T-helper 2 cell treated with Interferon-gamma antibody and Interleukin-4, amounts not matched to agents 100 ng/mL and 5 ng/mL, for 36 hours (primary cell): ENCODE data around the gene C1orf35. TPM values are rescaled to one million over a fixed set of nuclear protein-coding genes. Genes with fewer than 3 reads are reported as not detected.

Experiments used
- intact Hi-C: fragments of 100-400 bp; cut with micrococcal nuclease; formaldehyde crosslinking; loops from one replicate; pipeline ENCODE4 v1.15.1; 2023
- total RNA-seq: library from RNA; stranded (reverse); gene quantifications from 2 replicates; pipeline ENCODE4 v1.2.3, GENCODE V29; 2022

Gene C1orf35
- total RNA-seq, 1 donor from 2014 or later = 18.8 TPM

DNA sequence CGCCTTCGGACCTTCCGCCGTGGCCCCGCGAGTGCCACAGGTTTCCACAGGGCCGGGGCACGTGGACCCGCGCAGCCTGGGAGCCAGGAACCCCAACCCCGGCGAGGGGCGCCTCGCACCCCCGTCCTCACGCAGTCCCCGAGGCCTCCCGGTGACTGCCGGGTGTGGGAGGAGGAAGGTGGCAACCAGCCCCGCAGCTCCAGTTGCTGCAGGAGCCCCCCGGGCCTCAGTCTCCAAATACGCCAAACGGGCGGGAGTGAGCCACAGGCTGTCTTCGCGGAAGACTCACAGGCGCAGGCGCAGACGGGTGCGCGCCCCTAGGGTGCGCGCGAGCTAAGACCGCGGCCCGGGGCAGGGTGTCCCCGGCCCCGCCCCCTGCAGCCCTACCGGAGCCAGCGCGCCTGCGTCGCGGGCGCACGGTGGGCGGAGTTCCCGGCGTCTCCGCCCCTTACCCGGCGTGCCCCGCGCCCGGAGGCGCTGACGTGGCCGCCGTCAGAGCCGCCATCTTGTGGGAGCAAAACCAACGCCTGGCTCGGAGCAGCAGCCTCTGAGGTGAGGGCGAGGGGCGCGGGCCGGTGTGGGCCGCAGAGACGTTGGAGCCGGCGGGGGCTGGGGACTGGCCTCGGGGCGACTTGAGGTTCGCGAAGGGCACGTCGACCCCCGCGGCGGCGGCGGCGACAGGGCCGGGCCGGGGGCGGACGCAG lies 20.8 kb downstream of the C1orf35 start, which contains the start of gene ARF1:
Gene ARF1 (plus strand): TSS at position 495 of the 704 bp plus-strand sequence. CDS start 14,407 bp downstream, outside the sequence.
- intact Hi-C loops = loop anchor here (1.0 to 5.0 kb wide), 11 partner anchors 21 to 540 kb away; partner anchors contain the start of genes C1orf35, GUK1, JMJD4 and MRPL55

GRCh38 chr1:228081578-228082213 lies 21.4 kb downstream of the C1orf35 start:
- intact Hi-C loops = loop anchor here (1.0 to 5.0 kb wide), 11 partner anchors 22 to 539 kb away; partner anchors contain the start of genes C1orf35, GUK1, JMJD4 and MRPL55

GRCh38 chr1:228081144-228081543 lies 22.0 kb downstream of the C1orf35 start:
- intact Hi-C loops = loop anchor here (5.0 kb wide), 2 partner anchors 376 to 519 kb away; partner anchors contain the start of gene ZNF678

DNA sequence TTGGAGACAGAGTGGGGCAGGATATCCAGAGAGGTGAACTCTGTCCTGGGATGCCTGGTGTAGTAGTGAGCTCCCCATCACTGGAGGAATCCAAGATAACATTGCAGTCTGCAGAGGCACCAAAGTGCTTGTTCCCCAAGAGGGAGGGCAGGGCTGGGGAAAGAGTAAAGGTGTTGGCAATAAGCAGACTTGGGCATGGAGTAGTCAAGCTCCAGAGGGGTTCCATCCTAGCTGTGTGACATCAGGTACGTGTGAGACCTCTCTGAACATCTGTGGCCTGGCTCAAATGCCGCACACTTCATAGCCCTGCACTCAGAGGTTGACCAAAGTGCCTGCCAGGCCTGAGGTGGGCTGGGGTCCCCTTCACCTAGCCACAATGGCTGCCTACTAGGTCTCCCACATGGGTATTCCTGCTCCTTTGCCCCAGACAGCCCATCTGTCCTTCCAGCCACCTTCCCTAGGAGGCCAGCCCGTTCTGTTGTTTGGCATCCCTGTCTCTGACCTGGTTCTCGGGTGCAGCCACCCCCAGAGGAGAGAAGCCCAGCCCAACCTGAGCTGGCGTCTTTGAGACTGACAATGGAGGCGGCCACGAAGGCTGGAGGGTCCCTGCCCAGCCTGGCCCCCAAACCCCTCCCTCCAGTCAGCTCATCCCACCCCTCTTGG lies 23.4 kb downstream of the C1orf35 start:
- intact Hi-C loops = loop anchor here (5.0 kb wide), 2 partner anchors 378 to 517 kb away; partner anchors contain the start of gene ZNF678

GRCh38 chr1:228079013-228079412 lies 24.1 kb downstream of the C1orf35 start:
- intact Hi-C loops = no loop called here

DNA sequence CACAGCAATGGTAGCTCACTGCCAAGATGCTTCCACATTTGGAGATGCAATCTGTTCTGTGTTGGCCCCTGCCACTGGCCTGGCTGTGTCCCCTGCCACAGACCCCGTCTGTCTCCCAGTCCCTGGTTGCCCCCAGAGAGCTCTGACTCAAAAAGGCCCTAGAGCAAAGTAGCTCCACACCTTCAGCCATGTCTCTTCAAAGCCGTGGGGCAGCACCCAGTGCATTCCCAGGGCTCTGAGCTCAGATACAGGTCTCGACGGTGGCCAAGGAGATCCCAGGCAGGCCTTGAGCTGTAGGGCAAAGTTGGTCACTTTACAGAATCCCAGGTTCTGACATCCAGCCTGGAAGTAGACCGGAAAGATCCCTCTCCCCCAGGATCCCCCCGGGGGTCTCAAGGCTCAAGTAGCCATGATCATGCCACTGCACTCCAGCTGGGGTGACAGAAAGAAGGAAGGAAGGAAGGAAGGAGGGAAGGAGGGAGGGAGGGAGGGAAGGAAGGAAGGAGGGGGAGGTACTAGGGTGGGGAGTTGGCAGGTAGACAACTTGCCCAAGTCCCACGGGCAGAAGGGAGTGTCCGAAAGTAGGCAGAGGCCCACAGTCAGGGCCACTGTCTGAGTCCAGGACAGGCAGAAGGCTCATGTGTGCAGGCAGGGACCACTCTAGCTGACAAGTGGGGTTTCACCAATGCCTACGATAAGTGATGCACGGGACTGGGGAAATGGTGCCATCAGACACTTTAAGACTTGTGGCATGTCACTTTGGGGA lies 25.4 kb downstream of the C1orf35 start:
- intact Hi-C loops = no loop called here

DNA sequence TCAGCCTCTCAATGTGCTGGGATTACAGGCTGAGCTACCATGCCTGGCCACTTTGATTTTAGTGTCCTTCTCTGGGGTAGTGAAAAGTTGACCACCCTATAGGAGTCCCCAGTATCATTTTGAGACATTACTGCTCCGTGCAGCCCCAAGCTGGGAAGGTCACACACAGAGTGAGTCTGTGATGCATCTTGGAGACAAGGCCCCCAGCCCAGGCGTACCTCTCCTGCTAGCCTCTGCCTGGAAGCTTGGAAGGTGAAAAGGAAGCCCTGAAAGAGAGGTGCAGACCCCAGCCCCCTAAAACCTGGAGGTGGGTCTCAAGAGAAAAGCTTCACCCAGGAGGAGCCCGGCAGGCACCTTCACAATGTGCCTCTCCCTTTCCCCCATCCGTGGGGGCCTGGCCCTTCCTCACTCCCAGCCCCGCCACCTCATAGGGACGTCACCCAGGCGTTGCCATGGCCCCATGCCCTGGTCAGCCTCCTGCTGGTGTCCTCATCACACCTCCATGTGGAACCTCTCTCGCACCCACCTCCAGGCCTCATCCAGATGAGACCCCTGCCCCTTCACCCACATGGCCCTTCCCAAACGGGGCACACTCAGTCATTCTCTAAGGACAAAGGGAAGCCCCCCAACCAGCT lies 26.2 kb downstream of the C1orf35 start:
- intact Hi-C loops = no loop called here

GRCh38 chr1:228075801-228076271 lies 27.3 kb downstream of the C1orf35 start:
- intact Hi-C loops = no loop called here

DNA sequence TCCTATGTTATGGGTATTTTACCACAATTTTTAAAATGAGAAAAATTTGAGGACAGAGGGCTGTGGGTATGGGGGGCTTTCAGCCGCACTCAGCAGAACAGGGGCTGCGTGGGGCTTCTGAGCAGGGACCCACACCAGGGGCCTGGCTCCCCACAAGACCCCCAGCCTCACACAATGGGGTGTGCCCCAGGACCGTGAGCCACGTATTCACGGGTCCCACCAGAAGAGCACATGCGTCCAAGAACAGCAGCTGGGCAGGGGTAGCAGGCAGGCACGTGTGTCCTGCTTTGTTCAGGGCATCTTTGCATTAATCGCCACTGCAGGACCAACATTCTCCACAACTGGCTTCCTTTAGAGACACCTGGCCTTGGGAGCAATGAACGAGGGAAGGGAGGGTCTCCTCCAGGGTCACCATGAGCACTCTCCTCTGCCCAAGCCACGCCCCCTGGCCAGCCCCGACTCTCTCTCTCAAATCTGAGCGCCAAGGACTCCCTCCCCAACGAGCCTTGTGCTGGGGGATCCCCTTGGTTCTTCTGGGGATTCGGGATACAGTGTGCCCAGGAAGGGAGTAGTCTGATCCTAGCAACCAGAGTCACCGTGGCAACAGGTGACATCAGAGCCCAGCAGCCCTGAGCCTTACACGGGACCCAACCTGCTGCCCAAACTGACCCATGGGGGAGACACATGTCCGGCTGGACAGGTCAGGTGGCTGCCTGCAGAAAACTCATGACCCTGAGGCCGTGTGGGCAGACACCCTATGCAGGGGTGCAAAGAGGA lies 28.0 kb downstream of the C1orf35 start:
- intact Hi-C loops = no loop called here

DNA sequence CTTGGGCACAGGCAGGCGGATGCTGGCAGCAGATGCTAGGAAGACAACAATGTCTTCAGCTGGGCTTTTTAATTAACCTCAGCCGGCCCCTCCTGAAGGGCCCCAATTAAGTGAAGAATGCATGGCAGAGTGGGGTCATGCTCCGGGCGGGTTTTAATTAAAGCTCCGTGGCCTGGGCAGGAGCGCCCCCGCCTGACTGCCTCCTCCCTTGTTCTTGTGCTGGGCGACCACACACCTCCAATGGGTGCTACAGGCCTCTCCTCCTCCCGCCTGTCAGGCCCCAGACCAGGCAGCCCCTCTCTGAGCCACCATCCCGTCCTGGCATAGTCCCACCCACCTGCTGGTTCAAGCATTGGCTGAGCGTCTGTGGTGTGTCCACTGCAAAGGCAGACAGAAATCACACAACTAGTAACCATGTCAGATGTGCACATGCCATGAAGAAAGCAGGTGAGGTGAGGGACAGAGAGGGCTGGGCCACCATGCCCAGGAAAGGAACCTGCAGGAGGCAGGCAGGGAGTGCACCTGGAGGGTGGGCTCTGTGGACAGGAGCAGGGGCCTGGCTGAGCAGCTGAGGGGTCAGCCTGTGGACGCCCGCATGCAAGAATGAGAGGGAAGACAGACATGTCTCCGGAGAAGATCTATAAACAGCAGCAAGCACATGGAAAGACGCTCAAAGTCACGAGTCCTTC lies 29.1 kb downstream of the C1orf35 start:
- intact Hi-C loops = no loop called here

DNA sequence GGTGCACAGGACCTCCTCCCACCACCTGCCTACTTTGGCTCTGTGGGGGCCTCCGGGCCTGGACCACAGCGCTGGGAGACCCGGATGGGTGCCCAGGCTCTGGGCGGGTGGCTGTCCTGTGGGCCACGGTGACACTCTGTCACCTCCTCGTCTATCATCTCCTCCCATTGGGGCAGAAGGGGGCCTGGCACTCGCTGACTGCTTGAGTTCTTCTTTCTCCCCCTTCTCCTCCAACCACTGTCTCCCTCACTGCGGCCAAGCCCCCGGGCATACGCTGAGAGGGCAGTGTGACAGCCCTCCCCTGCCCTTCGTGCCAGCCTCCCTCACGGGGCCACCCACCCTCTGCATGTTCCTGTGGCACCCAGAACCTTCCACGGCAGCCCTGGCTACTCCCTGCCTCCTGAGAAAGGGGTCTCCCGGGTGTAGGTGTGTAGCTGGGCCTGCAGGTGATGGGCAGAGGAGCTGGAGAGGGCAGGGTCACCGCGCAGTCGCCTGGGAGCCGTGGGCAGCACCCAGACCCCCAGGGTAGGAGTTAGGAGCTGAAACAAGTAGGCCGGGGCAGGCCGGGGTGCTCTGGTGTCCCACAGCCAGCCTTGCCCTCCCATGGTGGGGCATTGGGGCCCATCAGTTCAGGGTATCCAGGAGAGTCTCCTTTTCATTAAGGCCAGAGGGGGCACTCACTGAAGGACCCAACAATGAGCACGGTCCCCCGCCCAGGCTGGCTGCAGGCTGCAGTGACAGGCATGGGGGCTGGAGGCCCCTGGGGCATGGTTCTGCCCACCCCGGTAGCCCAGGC lies 29.9 kb downstream of the C1orf35 start:
- intact Hi-C loops = no loop called here

DNA sequence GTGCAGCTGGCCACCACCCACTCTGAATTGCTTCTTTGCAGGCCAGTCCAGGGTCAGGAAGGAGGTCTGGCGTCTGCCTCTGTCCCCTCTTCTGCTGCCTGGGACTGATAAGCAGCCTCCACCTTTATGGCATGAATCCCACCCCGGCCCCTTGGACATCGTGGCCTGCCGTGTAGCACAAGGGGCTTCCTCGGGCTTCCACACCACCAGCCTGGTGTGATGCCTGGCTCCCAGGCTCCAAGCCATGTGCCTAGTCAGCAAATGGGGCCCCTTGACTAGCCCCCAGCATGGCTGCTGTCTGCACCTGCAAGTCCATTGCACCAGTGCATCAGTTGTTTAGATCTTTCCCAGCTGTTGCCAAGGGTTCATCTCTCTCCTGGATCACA lies 30.5 kb downstream of the C1orf35 start:
- intact Hi-C loops = no loop called here

DNA sequence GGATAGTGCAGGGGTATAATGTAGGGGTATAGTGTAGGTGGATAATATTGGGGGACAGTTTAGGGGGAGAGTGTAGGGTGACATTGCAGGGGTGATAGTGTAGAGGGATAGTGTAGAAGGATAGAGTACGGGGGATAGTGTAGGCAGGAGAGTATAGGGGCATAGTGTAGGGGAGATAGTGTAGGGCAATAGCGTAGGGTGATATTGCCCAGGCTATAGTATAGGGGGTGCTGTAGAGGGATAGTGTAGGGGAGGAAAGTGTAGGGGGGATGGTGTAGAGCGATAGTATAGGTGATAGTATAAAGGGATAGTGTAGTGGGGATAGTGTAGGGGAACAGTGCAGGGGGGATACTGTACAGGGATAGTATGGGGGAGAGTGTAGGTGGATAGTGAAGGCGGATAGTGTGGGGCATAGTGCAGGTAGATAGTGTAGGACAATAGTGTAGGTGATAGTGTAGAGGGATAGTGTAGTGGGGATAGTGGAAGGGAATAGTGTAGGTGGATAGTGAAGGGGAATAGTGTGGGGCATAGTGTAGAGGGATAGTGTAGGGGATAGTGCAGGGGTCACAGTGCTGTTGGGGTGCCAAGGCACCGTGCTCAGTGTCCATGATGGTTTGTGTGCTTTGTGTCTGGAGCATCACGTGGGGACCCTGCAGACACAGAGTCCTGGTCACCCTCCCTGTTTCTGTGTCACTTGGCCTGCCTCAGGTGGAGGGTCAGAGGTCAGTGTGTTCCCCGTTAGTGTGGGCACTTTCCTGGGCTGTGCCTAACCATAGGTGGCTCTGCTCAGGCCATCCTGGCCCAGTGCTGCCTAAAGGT lies 31.1 kb downstream of the C1orf35 start:
- intact Hi-C loops = no loop called here

GRCh38 chr1:228070851-228071250 lies 32.3 kb downstream of the C1orf35 start:
- intact Hi-C loops = no loop called here

DNA sequence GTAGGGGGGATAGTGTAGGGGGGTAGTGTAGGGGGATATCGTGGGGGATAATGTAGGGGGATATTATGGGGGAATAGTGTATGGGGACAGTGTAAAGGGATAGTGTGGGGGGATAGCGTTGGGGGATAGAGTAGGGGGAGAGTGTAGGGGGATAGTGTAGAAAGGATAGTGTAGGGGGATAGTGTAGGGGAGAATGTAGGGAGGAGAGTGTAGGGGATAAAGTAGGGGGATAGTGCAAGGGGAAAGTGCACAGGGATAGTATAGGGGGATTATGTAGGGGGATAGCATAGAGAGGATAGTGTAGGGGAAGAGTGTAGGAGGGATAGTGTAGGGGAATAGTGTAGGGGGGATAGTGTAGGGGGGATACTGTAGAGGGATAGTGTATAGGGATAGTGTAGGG lies 33.0 kb downstream of the C1orf35 start:
- intact Hi-C loops = no loop called here

DNA sequence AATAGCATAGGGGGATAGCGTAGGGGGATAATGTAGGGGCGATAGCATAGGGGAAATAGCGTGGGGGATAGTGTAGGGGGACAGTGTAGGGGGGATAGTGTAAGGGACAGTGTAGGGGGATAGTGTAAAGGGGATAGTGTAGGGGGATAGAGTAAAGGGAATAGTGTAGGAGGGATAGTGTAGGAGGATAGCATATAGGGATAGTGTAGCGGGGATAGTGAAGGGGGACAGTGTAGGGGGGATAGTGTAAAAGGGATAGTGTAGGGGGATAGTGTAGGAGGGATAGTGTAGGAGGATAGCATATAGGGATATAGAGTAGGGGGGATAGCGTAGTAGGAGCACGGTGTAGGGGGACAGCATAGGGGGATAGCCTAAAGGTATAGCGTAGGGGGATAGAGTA lies 34.8 kb downstream of the C1orf35 start:
- intact Hi-C loops = no loop called here

- intact Hi-C loops = no loop called here
These were observed 36.1 kb downstream of the C1orf35 start for GRCh38 chr1:228066891-228067654.
